Ramos (cell line): Measurements from ENCODE around the gene FAP.

ENCODE experiments used
- in situ Hi-C: fragments of 300-500 bp; cut with MboI; formaldehyde crosslinking; loops from one replicate; pipeline ENCODE4 v1.14.3; 2022; ENCODE audit warnings: low sequenced_read_pairs; ENCODE audit not compliant: unreplicated experiment

FAP gene

DNA sequence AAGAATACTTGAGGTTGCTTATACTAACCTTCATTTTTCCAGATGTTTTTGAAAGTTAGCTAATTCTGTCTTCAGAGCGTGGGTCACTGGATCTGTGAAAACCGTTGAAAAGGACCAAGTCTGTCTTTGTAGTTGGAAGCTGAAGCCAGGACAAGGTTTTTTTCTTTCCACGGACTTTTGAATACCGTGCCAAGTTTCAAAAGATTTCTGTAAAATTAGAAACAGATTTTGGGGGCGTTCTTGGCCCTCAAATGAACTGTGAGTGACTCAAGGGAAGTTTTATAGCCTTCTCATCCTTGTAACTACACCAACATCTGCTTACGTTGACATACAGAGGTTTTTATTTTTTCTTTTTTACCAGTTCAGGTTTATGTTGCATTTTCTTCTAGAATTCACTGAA is at the start of gene FAP:
FAP (minus strand) TSS at position 152 of the 400 bp plus-strand sequence; CDS start at position 34, 118 bp downstream.
- in situ Hi-C loops: no loop called here

DNA sequence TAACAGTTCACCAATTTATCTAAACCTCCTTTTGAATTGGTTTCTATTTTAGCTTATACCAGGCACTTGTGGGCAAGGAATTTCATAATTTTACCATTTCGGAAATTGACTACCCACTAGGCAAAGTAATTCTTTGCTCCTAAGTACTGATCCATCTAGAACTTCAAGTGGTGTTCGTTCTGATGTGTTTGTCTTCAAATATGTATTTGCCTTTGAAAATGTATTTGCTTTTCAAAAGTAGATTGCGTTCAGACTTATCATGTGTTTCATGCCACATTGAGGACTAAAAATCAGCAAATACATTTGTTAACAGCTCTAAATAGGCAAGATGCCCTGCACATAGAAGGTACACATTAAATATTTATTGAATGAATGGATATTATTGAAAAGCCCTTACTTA is 48.5 kb upstream of the FAP start:
- in situ Hi-C loops: no loop called here

DNA sequence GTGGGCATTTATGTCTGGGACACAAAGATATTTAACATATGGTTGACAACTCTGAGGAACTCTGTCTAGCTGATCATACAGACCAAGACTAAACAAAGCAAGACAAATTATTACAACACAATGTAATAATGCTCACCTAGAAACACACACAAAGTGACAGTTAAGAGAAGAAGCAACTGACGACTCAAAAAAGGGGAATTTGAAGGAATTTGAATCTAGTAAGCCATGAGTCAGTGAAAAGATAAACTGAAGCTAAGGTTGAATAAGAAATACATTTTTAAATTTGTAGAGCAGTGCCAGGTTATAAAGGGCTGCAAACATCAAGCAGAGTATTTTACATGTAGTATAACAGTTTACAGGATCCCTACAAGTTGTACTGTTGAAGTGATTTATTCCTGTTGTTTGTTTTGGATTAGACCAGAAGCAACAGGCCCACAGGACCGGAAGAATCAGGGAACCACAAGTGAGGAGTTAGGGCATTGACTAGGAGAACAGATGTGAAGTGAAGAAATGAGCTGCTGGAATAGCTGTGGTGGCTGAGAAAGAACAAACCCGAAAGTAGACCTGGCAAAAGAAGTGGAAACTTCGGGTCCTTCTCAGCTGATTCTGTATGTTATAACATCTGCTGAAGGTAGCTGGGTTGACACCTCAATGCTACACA is 39.6 kb upstream of the FAP start:
- in situ Hi-C loops: no loop called here

- in situ Hi-C loops: no loop called here
Measured at GRCh38 chr2:162280654-162281053, 37.4 kb upstream of the FAP start.

GRCh38 chr2:162277381-162277780 is 34.1 kb upstream of the FAP start:
- in situ Hi-C loops: no loop called here

DNA sequence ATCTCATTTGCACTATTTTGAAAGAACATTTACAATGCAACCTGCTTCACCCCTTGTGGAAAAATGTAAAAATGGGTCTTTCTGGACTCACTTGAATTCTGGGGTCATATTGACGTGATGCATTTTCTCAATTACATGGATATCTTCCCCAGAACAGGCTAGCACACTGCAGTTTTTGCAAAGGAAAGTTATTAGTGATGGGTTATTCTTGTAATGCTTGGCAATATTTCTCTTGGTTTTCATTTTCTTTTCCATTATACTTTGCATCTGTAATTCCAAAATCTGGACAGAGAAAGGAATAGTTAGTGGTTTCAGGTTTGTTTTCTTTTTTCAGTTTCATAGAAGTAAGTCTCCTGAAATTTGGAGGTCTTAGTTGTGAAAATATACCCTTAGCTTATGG is 24.8 kb upstream of the FAP start:
- in situ Hi-C loops: no loop called here

GRCh38 chr2:162267496-162267895 is 24.3 kb upstream of the FAP start:
- in situ Hi-C loops: no loop called here

DNA sequence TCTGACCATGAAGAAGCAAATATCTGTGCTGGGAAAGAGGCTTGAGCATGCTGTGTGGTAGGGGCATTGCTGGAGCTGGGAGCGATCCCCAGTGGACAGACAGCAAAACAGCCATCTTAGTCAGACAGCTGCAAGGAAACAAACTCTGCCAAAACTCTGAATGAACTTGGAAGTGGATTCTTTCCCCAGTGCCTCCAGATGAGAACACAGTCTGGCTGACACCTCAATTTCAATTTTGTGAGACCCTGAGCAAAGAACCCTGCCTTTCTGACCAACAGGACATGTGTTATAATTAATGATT is 23.2 kb upstream of the FAP start:
- in situ Hi-C loops: no loop called here

DNA sequence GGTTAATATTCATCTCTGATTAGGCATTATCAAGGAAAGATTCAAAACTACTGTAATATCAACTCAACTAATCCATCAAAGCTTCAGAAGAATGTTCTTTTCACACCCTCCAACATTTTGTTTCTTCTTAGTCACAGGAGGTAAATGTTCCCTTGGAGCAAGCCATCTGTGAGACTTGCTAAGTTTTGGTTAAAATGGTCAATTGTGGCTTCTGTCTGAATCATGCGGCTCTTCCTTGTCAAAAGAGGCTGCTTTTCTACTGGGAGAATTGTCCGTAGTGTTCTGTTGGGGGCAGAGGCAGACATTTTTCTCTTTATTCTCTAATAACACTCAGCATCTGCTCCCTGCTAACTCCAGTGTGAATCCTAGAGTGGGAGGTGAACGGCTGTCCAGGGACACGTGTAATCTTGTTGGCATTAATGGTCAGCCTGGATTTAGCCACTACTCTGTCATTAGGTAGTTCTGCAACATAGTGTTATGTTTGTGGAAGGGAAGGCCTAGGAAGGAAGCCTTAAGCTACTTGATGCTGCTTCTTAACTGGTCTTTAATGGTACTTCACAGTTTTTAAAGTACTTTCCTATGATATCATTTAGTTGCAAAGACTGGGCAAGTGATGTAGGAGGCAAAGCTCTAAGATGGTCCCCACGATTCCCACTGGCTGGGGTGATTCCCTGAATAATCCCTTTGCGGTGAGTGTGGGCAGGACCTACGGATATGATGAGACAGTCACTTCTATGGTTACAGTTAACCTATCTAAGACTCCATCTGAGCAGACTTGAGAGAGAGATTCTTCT is 22.6 kb upstream of the FAP start:
- in situ Hi-C loops: no loop called here

GRCh38 chr2:162261032-162261945 is 18.0 kb upstream of the FAP start:
- in situ Hi-C loops: no loop called here

GRCh38 chr2:162258686-162259085 is 15.4 kb upstream of the FAP start:
- in situ Hi-C loops: no loop called here

DNA sequence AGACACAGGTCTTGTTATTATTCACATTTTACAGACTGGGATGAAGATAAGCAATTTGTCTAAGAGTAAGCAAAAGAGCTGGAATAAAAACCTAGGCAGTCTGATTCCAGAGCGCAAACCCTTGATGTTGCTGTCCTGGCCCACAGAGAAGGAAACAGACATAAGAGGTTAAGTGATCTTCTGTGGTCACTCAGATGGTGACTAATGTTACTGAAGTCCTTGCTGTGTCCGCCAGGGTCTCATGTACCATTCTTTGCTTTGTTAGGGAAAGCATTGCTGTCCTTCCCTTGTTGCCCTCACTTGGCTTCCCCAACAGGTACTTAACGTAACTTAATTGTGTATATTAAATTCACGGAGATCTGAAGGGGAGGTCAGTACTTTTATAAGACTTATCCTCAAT is 14.9 kb upstream of the FAP start:
- in situ Hi-C loops: no loop called here

DNA sequence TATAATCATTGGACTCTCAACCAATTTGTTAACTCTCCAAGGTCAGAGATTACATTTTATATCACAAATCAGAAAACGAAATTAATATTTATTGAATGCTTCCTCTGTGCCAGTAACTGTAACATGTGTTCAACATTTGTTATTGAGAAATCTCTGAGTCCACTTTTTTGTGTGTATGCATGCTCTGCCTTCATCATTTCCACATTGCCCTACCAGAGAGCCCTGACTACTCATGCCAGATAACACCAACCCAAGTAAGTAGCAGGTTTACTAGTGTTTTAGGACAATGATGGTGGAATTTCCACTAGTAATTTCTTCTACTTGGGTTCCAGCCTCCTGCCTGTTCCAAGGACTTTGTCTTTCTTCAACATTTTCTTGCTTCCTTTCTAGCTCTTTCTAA is 14.2 kb upstream of the FAP start:
- in situ Hi-C loops: no loop called here

DNA sequence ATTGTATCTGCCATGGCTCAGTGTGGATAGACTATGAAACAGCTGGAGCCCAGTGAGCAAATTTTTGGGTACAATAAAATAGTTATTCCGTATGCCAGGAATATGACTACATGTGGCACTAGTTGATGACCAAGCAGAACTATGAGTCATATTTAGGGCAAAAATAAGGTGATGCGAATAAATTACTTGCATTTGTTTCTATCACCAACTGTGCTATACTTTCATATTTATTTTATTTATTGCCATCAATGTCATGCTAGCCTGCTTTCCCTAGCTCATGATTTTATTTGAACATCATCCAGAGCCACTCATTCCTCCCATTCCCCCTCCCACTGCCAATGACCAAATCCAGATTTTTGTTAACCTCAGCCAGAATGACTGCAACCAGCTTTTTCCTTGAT is 13.3 kb upstream of the FAP start:
- in situ Hi-C loops: no loop called here

DNA sequence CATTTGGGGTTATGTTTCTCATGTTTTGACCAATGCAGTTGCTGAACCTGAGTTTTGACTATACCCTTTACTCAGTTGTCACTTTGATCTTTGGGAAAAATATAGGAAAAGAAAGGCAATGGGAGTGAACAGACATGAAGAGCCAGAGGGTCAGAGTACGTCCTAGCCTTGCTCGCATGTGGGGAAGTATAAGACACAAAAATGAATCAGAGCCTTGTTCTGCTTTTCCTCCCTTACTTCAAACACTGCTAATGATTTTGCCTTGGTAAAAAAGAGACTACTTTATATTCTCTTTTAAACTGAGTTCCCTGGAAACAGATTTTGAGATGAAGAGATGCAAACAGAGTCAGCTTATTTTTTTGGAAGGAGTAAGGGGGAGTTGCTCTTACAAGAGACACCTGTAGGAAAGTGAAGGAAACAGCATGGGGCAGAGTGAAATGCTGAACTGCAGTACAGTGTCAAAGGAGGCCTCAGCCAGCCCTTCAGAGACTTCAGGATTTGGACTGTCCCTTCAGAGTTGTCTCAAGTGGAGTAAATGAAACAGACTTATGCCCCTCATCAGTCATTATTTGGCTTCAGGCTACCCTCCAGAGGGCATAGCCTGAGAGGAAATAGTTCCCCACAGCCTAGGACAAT is 11.1 kb upstream of the FAP start:
- in situ Hi-C loops: no loop called here

DNA sequence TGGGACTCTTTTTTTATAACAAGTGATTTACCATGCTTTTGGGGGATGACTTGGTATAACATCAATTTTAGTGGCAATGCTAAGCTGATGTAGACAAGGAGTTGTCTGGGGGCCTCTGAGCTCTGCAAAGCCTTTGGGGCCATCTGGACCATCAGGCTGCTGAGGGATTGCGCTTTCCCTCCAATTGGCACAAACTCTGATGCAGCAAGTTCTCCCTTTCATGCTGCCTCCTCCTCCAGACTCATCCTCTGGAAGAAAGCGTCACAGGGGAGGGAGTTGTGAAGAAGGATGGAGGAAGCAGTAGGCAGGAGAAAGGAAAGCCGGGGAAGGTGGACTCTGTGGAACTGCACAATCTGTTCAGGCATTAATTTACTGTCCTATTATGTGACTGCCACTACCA is 10.2 kb upstream of the FAP start:
- in situ Hi-C loops: no loop called here

GRCh38 chr2:162252153-162252552 is 8.9 kb upstream of the FAP start:
- in situ Hi-C loops: no loop called here

DNA sequence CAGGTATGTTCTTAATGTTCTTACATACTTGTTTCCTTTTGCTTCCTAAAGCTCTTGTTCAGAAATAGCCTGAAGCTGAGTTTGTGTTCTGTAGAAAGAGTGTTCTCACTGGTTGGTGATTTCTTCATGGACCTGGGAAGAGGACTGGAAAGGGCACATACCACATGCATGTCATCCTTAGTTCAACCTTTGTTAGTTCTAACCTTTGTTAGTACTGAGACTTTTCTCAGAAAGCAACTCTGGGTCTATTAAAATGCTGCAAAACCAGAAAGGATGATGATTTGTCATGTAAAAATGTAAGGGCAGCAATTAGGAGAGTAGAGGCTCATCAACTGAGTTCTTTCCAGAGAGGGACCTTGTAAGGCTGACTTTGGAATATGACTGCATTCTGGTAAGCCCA is 2.5 kb upstream of the FAP start:
- in situ Hi-C loops: no loop called here

- in situ Hi-C loops: no loop called here
Measured at GRCh38 chr2:162245061-162245460, 1.8 kb upstream of the FAP start.

DNA sequence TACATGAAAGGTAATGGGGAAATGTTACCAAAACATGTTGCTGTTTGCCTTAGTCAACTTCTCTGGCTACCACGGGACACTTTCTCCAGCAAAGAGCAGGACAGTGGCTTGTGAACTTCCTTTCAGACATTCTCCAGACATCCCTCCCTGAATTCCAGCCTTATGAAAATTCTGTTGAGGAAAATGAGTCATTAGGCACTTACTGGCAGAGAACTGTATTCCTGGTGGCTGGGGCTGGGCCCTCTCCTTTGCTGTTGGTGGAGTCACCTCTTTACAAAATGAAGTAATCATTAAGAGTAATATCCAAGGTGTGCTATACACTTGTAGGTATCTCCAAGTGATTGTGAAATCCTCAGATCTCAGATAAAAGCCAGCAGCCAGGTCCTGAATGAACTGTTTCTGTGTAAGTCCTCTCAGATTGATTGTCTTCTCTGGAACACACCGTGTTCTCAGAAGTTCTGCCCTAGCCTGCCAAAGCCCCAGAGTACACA is 1.3 kb upstream of the FAP start:
- in situ Hi-C loops: no loop called here

- in situ Hi-C loops: no loop called here
Measured at GRCh38 chr2:162243715-162244114, 470 bp upstream of the FAP start.
